ENCODE results near the gene NF1. TPM values are rescaled to one million over a fixed set of nuclear protein-coding genes. Genes with fewer than 3 reads are reported as not detected.

Gene NF1
- total and polyA plus RNA-seq, 4 donors: 8.4 to 116 (median 25.5) TPM

DNA sequence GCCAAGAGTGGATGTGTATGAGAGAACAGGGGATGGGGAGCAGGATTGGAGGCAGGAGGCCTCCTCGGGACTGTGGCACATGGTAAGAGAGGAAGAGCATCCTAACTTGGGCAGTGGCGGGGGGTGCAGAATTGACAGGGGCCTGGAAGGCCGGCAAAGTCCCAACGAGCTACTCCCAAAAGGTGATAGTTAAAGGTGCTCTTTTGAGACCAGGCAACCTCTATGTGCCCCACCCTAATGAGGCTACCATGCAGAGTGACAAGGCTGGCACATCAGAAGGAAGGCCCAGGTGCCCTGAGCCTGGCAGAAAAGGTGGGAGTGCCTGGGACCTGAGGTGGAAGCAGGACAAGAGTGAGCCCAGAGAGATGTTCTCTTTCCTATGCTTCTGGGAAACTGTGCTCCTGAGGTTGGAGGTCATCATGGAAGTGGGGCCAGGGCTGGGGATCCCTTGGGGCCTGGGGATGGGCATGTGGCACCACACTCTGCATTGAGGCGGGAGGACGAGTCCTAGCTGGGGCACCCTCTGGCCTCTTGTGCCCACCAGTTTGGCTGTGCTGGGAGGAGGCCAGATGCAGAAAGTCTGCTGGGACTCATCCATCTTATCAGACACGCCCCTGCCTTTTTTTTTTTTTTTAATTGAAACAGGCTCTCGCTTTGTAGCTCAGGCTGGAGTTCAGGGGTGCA, 302.6 kb downstream of the NF1 start:
- no peaks in the 10 kb centered on the region for H3K36me3 ChIP-seq (ENCODE audit: control insufficient read depth in 4 of 4, insufficient read depth in 4 of 4, low read length in 4 of 4)
- no peak overlapping the region for H3K9ac ChIP-seq (ENCODE audit: insufficient read depth in 1 of 2, low read length in 2 of 2)
- 81 to 85% methylated on average over 8 of the region's 8 CpGs for WGBS, 2 donors
- peaks cover 0 to 21% (median 0%) of the 10 kb centered on the region in 3 donors for H3K27me3 ChIP-seq (ENCODE audit: control insufficient read depth in 3 of 3, insufficient read depth in 3 of 3, low read length in 2 of 3)
- no peak overlapping the region for H3K27ac ChIP-seq (ENCODE audit: low read depth in 1 of 2, low read length in 1 of 2)
- DNase-seq (no peak), ATAC-seq (ENCODE audit: insufficient read depth, low FRiP score) (no peak)
- TF ChIP-seq, protein P1, sequence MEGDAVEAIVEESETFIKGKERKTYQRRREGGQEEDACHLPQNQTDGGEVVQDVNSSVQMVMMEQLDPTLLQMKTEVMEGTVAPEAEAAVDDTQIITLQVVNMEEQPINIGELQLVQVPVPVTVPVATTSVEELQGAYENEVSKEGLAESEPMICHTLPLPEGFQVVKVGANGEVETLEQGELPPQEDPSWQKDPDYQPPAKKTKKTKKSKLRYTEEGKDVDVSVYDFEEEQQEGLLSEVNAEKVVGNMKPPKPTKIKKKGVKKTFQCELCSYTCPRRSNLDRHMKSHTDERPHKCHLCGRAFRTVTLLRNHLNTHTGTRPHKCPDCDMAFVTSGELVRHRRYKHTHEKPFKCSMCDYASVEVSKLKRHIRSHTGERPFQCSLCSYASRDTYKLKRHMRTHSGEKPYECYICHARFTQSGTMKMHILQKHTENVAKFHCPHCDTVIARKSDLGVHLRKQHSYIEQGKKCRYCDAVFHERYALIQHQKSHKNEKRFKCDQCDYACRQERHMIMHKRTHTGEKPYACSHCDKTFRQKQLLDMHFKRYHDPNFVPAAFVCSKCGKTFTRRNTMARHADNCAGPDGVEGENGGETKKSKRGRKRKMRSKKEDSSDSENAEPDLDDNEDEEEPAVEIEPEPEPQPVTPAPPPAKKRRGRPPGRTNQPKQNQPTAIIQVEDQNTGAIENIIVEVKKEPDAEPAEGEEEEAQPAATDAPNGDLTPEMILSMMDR (IDR thresholded peaks at IDR 0.05; ENCODE audit: control extremely low read depth, extremely low read depth): no peak
- H3K9me3 ChIP-seq (ENCODE audit: control insufficient read depth in 4 of 4, insufficient read depth in 3 of 4, low read length in 3 of 4): no peaks in the 10 kb centered on the region
- no peak overlapping the region for H3K4me3 ChIP-seq
- H3K4me1 ChIP-seq (ENCODE audit: control insufficient read depth in 5 of 5, insufficient read depth in 5 of 5, low read length in 5 of 5): no peaks in the 10 kb centered on the region

DNA sequence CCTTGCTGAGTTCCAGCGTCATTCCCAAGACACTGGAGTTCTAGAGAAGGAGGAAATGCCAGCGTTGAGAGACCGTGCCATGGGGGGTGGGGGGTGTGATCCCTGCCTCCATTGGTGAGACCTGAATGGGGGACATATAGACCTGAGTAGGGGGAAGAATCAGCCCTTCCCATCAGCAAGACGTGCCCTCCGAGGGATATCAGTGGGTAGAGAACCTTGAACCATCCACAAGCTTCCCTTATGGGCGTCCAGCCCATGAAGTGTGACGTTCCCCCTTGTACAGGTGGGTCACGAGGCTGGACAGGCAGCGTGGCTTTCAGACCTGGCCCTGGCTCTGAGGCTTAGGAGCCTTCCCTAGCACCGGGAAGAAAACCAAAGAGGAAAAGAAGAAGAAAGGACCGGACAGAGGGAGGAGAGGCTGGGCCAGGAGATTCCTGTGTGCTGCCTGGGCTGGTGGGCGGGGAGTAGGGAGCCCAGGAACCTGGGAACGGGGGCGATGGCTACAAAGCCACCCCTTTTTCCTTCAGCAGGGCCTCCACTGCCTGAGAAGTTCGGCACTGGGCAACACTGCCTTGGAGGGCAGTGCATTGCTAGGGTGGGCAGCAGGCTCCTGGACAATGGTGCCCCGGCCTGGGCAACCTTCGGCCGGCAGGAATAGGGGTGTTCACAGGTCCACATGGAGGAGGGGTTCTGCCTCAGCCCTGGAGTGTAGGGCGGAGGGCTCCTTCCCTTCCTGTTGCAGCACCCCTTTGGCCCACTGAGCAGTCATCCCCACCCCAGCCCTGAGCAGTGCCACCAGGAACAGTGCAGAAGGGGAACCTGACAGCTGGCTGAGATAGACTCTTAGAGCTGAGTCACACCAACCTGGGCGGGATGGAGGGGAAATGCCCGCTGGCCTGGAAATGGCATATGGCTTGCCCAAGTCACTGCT, 303.9 kb downstream of the NF1 start:
- Histone ChIP-seq H3K9me3 (ENCODE audit: control insufficient read depth in 4 of 4, insufficient read depth in 3 of 4, low read length in 3 of 4) (no peaks in the 10 kb centered on the region), H3K9ac (ENCODE audit: insufficient read depth in 1 of 2, low read length in 2 of 2) (no peak overlapping the region), H3K27ac (ENCODE audit: low read depth in 1 of 2, low read length in 1 of 2) (no peak overlapping the region), H3K27me3 (ENCODE audit: control insufficient read depth in 3 of 3, insufficient read depth in 3 of 3, low read length in 2 of 3) (peaks cover 0 to 11% (median 0%) of the 10 kb centered on the region in 3 donors), H3K36me3 (ENCODE audit: control insufficient read depth in 4 of 4, insufficient read depth in 4 of 4, low read length in 4 of 4) (no peaks in the 10 kb centered on the region), H3K4me1 (ENCODE audit: control insufficient read depth in 5 of 5, insufficient read depth in 5 of 5, low read length in 5 of 5) (no peaks in the 10 kb centered on the region), H3K4me3 (no peak overlapping the region)
- 80 to 81% methylated on average over 21 of the region's 21 CpGs for WGBS, 2 donors
- TF ChIP-seq, protein P1 (IDR thresholded peaks at IDR 0.05; ENCODE audit: control extremely low read depth, extremely low read depth): no peak
- DNase-seq (no peak), ATAC-seq (ENCODE audit: insufficient read depth, low FRiP score) (no peak)

DNA sequence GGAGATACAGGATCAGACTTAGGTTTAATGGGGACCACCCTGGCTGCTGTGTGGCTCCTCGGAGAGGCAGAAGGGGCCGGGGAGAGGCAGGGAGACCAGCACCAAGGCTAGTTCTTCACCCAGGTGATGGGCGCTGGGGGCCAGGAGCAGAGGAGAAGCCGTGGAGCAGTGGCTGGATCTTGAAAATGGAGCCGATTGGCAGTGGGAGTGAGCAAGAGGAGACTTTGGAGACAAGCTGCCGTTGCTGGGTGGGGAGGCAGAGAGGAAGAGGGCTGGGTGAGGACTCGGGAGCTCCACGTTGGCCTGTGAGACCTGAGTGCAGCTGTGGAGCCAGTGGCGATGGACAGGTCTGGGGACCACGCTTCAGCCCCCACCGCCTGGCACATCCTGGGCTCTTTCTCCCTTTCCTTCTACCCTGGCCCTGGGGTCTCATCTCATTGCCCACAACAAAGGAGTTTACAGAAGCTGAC, 305.7 kb downstream of the NF1 start:
- no peak overlapping the region for H3K4me3 ChIP-seq
- no peaks in the 10 kb centered on the region for H3K4me1 ChIP-seq (ENCODE audit: control insufficient read depth in 5 of 5, insufficient read depth in 5 of 5, low read length in 5 of 5)
- no peaks in the 10 kb centered on the region for H3K36me3 ChIP-seq (ENCODE audit: control insufficient read depth in 4 of 4, insufficient read depth in 4 of 4, low read length in 4 of 4)
- no peak overlapping the region for H3K9ac ChIP-seq (ENCODE audit: insufficient read depth in 1 of 2, low read length in 2 of 2)
- peaks cover 0 to 5% (median 0%) of the 10 kb centered on the region in 3 donors for H3K27me3 ChIP-seq (ENCODE audit: control insufficient read depth in 3 of 3, insufficient read depth in 3 of 3, low read length in 2 of 3)
- no peaks in the 10 kb centered on the region for H3K9me3 ChIP-seq (ENCODE audit: control insufficient read depth in 4 of 4, insufficient read depth in 3 of 4, low read length in 3 of 4)
- no peak for ATAC-seq (ENCODE audit: insufficient read depth, low FRiP score)
- TF ChIP-seq, protein P1 (IDR thresholded peaks at IDR 0.05; ENCODE audit: control extremely low read depth, extremely low read depth): no peak
- no peak for DNase-seq
- H3K27ac ChIP-seq (ENCODE audit: low read depth in 1 of 2, low read length in 1 of 2): no peak overlapping the region
- 73 to 80% methylated on average over 11 of the region's 11 CpGs for WGBS, 2 donors

All from lung (tissue), 12 donors.